ENCODE data around the gene KCTD3.

Gene KCTD3

DNA sequence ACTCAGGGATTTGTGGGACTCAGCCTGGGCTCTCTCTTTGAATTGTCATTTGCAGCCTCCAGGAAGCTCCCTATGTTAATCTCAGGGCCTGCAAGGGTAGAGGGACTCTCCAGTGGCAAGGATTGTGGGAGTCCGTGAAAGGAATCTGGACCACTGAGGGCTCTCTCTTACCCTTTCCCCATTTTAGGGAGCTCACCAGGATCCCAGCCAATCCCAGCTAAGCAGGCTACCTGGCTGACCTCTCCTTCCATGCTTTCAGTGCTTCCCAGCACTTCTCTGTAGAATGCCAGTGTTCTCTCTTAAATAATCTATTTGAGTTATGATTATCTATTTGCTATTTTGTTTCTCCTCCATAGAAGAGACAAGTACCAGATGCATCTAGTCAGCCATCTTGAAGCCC is 9.6 kb upstream of the KCTD3 start:
- no peak for DNase-seq (ENCODE audit: low spot score)

DNA sequence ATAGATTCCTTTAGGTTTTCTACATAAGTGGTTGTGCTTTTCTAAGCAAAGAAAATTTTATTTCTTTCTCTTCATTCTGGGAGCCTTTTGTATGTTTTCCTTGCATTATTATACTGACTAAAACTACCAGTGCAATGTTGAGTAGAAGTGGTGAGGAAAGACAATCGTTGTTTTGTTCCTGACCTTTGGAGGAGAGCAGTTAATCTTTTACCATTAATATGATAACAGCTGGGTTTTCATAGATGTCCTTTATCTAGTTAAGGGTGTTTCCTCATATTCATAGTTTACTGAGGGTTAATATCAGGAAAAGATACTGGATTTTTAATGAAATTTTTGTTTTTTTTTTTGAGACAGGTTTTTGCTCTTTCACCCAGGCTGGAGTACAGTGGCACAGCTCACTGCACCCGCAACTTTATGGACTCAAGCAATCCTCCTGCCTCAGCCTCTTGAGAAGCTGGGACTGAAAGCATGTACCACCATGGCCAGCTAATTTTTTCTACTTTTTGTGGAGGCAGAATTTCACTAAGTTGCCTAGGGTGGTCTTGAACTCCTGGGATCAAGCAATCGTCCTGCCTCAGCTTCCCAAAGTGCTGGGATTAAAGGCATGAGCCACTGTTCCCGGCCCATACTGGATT is 9.0 kb upstream of the KCTD3 start:
- DNase-seq (ENCODE audit: low spot score) = no peak

GRCh38 chr1:215567491-215568298 is 591 bp downstream of the KCTD3 start:
- no peak for DNase-seq (ENCODE audit: low spot score)

GRCh38 chr1:215568299-215568692 is 1.2 kb downstream of the KCTD3 start:
- no peak for DNase-seq (ENCODE audit: low spot score)

GRCh38 chr1:215569986-215570824 is 3.1 kb downstream of the KCTD3 start:
- no peak for DNase-seq (ENCODE audit: low spot score)

- DNase-seq (ENCODE audit: low spot score) = no peak
These were observed 14.8 kb downstream of the KCTD3 start for GRCh38 chr1:215581896-215582295.

- DNase-seq (ENCODE audit: low spot score) = no peak
These were observed 16.2 kb downstream of the KCTD3 start for GRCh38 chr1:215583185-215583749.

DNA sequence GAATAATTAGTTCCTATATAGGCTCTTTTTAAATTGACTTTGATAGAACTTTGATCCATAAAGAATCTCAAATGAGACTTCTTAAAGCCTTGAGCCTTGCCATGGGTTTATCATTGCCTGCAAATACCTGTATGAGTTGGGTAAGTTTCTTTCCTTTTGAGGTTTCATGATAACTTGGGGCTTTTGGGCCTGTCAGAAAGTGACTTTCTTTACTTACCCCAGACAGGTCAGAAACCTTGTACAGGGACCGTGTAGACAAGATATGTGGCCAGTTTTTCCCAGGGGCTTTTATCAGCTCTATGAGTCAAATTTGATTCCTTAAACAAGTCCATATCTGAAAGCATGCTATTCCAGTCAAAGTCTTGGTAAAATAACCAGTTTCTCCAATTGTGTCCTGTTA is 17.3 kb downstream of the KCTD3 start:
- no peak for DNase-seq (ENCODE audit: low spot score)

DNA sequence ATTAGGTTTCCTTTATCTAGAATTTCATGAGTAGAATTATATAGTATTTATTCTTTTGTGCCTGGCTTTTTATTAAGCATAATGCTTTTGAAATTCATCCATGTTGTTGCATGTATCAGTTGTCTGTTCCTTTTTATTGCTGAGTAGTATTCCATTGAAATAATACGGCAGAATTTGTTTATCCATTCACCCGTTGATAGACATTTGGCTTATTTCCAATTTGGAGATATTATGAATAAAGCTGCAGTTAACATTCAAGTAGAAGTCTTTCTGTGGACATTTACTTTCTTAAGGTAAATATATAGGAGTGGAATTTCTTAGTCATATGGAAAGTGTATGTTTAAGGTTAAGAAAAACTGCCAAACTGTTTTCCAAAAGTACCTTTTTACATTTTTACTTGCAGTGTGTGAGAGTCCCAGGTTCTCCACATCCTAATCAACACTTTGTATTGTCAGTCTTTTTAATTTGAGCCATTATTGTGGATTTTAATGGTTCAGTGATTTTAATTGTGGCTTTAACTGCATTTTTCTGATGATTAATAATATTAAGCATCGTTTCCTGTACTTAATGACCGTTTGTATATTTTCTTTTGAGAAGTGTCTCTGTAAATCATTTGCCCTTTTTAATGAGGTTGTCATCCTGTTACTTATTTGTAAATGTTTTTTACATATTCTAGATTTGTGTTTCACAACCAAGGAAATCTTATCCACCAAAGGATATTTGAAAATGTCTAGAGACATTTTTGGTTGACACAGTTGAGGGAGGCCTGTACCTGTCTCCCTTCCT is 22.7 kb downstream of the KCTD3 start:
- DNase-seq (ENCODE audit: low spot score) = no peak

GRCh38 chr1:215590779-215591491 is 23.8 kb downstream of the KCTD3 start:
- no peak for DNase-seq (ENCODE audit: low spot score)

- DNase-seq (ENCODE audit: low spot score) = no peak
These were observed 27.5 kb downstream of the KCTD3 start for GRCh38 chr1:215594640-215595039.

- DNase-seq (ENCODE audit: low spot score) = no peak
These were observed 28.1 kb downstream of the KCTD3 start for GRCh38 chr1:215595231-215595630.

- DNase-seq (ENCODE audit: low spot score) = no peak
These were observed 30.9 kb downstream of the KCTD3 start for GRCh38 chr1:215597961-215598360.

DNA sequence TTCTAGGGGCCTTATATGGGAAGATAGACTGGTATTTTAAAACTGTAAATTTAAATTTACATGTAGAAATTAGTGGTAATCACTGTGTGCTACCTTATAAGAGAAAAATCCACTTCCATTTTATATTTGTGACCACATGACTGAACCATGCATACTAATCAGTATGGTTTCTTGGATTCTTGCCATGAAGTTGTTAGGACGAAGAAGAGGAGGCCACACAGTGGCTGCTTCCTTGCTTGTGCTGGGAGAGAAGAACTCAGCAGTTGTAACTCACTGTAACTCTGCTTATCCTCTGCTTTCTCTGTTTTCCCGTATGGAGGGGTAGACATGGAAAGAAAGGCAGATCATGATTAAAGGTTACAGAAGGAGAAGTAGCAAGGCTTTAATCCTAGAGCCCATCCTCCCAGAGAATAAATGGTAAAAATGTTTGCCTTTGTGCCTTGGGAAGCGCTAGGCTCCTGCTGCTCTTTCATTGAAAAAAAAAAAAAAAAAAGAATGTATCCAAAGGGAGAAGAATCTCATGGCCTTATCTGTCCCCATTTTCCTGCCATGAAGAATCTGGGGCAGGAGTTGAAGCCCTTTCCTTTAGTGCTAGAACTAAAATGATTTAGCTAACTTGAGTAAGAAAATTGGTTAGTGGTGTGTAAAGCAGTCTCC is 32.4 kb downstream of the KCTD3 start:
- no peak for DNase-seq (ENCODE audit: low spot score)

DNA sequence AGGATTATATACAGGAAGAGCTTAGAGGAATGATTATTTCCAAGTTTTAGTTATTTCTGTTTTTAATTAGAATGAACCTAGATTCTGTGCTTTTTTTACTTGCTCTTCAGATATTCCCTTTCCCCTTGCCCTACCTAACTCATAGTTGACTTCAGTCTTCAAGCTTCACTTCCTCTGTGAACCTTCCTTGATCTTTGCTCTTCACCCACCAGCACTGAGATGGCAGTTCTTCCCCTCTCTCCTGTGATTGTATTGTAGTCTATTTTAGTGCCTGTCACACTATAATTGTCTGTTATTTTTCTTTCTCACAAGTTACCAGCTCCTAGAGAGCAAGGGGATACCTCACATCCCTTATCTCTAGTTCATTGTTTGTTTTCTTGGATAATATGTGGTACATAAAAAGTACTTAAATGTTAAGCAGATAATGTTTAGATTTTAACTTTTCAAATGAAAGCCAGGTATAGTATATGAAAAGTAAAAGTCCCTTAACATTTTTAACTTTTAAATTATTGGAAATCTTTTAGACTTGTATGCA is 33.2 kb downstream of the KCTD3 start:
- DNase-seq (ENCODE audit: low spot score) = no peak

DNA sequence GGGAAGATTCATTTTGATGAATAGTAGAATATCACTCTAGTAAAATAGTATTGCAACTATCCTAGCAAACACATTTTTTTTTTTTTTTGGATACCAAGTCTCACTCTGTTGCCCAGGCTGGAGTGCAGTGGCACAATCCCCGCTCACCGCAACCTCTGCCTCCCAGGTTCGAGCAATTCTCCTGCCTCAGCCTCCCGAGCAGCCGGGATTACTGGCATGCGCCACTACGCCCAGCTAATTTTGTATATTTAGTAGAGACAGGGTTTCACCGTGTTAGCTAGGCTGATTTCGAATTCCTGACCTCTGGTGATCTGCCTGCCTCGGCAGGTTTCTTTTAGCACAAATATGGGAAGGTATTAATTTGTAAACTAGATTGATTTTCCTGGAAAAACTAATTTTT is 33.8 kb downstream of the KCTD3 start:
- no peak for DNase-seq (ENCODE audit: low spot score)

GRCh38 chr1:215601276-215601675 is 34.2 kb downstream of the KCTD3 start:
- DNase-seq (ENCODE audit: low spot score) = no peak

- DNase-seq (ENCODE audit: low spot score) = no peak
These were observed 36.2 kb downstream of the KCTD3 start for GRCh38 chr1:215603319-215603718.

DNA sequence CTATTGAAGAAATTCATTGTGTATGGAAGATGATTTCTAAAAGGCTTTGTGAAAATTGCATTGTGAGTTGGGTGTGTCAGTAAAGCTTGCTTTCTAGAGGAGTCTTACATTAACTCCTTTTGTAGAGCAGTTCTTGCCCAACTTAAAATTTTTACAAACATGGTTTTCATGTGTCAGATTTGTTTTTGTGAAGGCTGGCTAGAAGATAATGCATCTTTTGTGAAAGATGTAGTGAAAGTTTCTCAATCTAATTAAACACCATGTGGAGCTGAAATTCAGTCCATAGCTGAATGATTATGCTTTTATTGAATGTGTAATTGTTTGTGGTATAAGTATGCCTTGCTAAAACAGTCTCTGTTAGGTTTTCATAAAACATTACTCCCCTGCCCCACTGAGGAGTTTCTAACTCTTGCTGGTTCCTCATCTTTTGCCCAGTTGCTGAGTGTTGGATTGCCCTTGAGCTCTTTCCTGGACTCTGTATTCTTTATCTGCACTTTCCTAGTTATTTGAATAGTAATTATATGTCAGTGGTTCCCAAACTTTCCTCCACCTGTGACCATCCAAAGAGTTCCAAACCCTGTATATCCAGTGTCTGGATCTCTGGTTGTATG is 38.0 kb downstream of the KCTD3 start:
- DNase-seq (ENCODE audit: low spot score) = no peak

DNA sequence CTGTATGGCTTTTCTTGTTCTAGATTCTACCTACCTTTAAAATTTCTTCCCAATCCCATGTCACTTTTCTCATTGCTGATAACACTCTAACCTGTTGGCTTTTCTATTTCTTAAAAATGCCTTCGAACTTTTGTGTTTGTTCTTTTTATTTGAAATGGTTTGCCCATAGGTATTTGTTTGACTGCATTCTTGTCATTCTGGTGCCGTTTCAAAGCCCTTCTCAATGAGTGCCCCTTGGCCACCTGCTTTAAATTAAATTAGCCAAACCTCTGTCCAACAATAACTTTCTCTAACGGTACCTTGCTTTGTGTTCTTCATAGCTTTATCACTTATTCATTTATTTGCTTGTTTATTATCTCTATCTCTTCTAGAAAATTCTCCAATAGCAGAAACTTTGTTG is 38.9 kb downstream of the KCTD3 start:
- no peak for DNase-seq (ENCODE audit: low spot score)
